ENCODE data around the gene ARID5B.

Gene ARID5B

DNA sequence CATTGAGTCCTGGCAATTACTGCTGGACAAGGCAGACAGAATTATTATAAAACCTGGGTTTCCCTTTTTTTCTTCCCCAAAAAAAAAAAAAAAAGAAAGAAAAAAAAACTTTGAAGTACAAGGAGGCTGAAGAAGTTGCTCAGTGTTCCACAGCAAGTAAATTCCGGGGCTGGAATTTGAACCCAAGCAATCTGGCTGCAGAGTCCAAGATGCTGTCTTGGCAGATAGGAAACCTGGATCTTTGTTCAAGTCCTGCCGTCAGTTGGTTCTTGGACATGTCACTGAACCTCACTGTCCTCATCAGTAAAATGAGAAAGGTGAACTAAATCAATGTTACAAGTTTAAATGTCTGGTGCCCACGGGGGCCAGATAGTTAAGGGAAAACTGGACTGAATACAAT lies 35.3 kb downstream of the ARID5B start:
- no peak for TF ChIP-seq FOXP2 (optimal IDR thresholded peaks at IDR 0.05; ENCODE audit: borderline replicate concordance, extremely low read depth, extremely low read length, insufficient read depth)
- no peak for TF ChIP-seq SIN3A (IDR thresholded peaks at IDR 0.05; ENCODE audit: borderline replicate concordance, insufficient read depth, low read length)
- TF ChIP-seq, protein P1, sequence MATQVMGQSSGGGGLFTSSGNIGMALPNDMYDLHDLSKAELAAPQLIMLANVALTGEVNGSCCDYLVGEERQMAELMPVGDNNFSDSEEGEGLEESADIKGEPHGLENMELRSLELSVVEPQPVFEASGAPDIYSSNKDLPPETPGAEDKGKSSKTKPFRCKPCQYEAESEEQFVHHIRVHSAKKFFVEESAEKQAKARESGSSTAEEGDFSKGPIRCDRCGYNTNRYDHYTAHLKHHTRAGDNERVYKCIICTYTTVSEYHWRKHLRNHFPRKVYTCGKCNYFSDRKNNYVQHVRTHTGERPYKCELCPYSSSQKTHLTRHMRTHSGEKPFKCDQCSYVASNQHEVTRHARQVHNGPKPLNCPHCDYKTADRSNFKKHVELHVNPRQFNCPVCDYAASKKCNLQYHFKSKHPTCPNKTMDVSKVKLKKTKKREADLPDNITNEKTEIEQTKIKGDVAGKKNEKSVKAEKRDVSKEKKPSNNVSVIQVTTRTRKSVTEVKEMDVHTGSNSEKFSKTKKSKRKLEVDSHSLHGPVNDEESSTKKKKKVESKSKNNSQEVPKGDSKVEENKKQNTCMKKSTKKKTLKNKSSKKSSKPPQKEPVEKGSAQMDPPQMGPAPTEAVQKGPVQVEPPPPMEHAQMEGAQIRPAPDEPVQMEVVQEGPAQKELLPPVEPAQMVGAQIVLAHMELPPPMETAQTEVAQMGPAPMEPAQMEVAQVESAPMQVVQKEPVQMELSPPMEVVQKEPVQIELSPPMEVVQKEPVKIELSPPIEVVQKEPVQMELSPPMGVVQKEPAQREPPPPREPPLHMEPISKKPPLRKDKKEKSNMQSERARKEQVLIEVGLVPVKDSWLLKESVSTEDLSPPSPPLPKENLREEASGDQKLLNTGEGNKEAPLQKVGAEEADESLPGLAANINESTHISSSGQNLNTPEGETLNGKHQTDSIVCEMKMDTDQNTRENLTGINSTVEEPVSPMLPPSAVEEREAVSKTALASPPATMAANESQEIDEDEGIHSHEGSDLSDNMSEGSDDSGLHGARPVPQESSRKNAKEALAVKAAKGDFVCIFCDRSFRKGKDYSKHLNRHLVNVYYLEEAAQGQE (IDR thresholded peaks at IDR 0.05; ENCODE audit: insufficient read depth in 1 of 2, low read depth in 2 of 2, low read length in 2 of 2) = no peak

DNA sequence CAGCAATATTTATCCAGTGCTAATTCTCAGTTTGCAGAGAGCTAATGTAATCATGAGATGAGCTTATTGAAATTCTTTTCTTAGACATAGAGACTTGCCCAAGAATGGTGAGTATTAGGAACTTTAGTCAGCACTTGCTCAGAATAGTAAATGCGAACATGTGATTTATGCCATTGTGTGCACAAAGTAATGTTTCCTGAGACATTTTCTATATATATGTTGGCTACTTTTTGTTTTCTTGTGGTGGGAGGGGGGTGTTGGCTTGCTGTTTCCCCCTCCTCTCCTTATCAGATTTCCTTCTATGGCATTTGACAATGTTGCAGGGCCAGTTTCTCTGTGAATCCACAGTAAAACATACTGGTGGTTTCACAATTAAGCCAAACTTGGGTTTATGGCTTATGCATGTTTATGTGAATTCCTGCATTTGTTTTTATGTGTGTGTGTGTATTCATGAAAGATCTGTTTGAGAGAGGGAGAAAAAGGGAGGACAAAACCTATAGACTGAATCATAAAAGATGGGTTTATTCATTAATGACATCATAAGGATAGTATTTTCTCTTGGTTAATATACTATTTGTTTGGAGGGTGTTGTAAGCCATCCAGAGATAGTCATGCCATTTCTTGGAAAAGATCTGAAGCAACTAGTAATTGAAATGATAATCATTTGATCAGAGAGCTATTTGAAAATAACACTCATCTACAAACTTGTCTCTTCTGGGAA lies 36.3 kb downstream of the ARID5B start:
- TF ChIP-seq FOXP2 (optimal IDR thresholded peaks at IDR 0.05; ENCODE audit: borderline replicate concordance, extremely low read depth, extremely low read length, insufficient read depth) (no peak), SIN3A (IDR thresholded peaks at IDR 0.05; ENCODE audit: borderline replicate concordance, insufficient read depth, low read length) (no peak), TAF1 (IDR thresholded peaks at IDR 0.05; ENCODE audit: borderline replicate concordance, insufficient read depth, low read length) (no peak), POLR2AphosphoS5 (IDR thresholded peaks at IDR 0.05; ENCODE audit: low read depth, low read length) (no peak)
- TF ChIP-seq, protein P1 (IDR thresholded peaks at IDR 0.05; ENCODE audit: insufficient read depth in 1 of 2, low read depth in 2 of 2, low read length in 2 of 2) = no peak

- no peak for TF ChIP-seq TAF1 (IDR thresholded peaks at IDR 0.05; ENCODE audit: borderline replicate concordance, insufficient read depth, low read length)
- TF ChIP-seq, protein P1 (IDR thresholded peaks at IDR 0.05; ENCODE audit: insufficient read depth in 1 of 2, low read depth in 2 of 2, low read length in 2 of 2) = no peak
- TF ChIP-seq FOXP2 (optimal IDR thresholded peaks at IDR 0.05; ENCODE audit: borderline replicate concordance, extremely low read depth, extremely low read length, insufficient read depth) = no peak
- TF ChIP-seq POLR2AphosphoS5 (IDR thresholded peaks at IDR 0.05; ENCODE audit: low read depth, low read length) = no peak
- no peak for TF ChIP-seq SIN3A (IDR thresholded peaks at IDR 0.05; ENCODE audit: borderline replicate concordance, insufficient read depth, low read length)
Measured at GRCh38 chr10:61939902-61940301, 38.4 kb downstream of the ARID5B start.

DNA sequence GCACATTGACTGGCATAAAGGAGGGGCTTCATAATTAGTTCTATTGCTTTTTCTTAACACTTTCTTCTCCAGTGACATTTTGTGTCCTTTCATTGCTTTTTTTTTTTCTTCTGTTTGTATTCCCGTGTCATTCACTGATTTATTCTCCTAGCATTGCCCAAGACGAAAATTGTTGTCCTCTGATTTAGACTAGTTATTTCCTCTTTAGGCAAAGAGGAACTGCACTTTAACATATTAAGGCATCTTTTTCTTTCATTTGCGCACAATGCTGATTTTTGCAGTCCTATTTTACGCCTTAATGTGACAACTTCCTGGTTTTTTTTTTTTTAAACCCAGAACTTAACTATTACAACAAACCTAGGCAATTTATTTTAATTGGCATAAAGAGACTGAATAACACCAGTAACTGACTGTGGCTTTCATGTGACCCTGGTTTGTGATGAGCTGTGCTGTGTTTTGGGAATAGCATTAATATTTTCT lies 39.7 kb downstream of the ARID5B start:
- TF ChIP-seq POLR2AphosphoS5 (IDR thresholded peaks at IDR 0.05; ENCODE audit: low read depth, low read length) = no peak
- TF ChIP-seq, protein P1 (IDR thresholded peaks at IDR 0.05; ENCODE audit: insufficient read depth in 1 of 2, low read depth in 2 of 2, low read length in 2 of 2) = no peak
- no peak for TF ChIP-seq FOXP2 (optimal IDR thresholded peaks at IDR 0.05; ENCODE audit: borderline replicate concordance, extremely low read depth, extremely low read length, insufficient read depth)
- TF ChIP-seq SIN3A (IDR thresholded peaks at IDR 0.05; ENCODE audit: borderline replicate concordance, insufficient read depth, low read length) = no peak
- no peak for TF ChIP-seq TAF1 (IDR thresholded peaks at IDR 0.05; ENCODE audit: borderline replicate concordance, insufficient read depth, low read length)

Data from PFSK-1 (cell line).